Suppressor macrophage treated with lipopolysaccharide for 1 hour (primary cell): Measurements from ENCODE around the gene APOC4.
"Not testable (repeated sequence)": the region's sequence is repeated elsewhere in the genome, so short reads cannot be mapped to it uniquely, and the experiment has no call there.

Source experiments
- DNase-seq, 3 donors: peaks; one replicate each; pipeline ENCODE4 v3.0.0-alpha.2; 2020 to 2022

The APOC4 gene

DNA sequence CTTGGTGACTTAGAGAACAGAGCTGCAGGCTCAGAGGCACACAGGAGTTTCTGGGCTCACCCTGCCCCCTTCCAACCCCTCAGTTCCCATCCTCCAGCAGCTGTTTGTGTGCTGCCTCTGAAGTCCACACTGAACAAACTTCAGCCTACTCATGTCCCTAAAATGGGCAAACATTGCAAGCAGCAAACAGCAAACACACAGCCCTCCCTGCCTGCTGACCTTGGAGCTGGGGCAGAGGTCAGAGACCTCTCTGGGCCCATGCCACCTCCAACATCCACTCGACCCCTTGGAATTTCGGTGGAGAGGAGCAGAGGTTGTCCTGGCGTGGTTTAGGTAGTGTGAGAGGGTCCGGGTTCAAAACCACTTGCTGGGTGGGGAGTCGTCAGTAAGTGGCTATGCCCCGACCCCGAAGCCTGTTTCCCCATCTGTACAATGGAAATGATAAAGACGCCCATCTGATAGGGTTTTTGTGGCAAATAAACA, 17.8 kb upstream of the APOC4 start:
- DNase-seq: no peak

- peak; percentile 68 to 85 (median 80) for DNase-seq
Measured at GRCh38 chr19:44925114-44925891, 16.7 kb upstream of the APOC4 start.

DNA sequence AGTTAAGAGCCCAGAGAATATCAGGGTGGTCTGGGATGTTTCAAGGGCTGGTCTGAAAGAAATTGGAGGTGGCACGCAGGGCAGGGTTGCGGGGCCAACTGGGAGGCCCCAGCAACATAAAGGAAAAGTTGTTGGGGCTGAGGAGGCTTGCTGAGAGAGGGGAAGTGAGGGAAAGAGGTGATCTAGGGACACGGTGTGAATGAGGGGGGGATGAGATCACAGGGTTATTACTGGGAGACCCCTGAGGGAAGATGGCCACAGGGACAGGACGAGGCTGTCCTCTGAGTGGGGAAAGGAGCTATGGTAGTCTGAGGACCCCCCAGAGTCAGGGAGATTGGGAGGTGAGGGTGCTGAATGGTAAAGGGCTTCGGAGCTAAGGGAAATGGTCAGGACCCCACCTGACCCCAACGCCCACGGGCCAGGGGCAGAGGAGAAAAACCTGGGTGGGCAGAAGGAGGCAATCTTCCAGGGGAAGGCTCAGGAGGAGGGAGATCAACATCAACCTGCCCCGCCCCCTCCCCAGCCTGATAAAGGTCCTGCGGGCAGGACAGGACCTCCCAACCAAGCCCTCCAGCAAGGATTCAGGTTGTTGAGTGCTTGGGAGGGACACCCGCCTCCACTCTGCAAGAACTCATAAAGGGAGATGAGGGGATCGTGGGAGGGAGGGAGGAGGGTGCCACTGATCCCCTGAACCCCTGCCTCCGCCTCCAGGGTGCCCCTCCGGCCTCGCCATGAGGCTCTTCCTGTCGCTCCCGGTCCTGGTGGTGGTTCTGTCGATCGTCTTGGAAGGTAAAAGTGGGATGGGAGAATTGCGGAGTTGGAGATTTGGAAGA, 15.6 kb upstream of the APOC4 start:
- DNase-seq: not testable (repeated sequence)

- no peak for DNase-seq
Measured at GRCh38 chr19:44927746-44928145, 14.3 kb upstream of the APOC4 start.

DNA sequence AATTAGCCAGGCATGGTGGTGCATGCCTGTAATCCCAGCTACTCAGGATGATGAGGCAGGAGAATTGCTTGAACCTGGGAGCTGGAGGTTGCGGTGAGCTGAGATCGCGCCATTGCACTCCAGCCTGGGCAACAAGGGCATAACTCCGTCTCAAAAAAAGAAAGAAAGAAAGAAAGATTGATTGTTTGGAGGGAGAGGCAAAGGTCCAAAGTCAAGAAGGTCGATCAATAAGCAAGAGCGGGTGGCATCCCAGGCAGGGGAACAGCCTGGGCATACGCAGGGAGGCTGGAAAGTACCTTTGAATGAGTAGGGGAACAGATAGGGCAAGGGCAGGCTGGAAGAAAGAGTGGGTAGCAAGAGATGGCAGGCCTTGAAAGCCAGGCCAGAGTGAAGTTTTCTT, 11.9 kb upstream of the APOC4 start:
- DNase-seq: no peak

DNA sequence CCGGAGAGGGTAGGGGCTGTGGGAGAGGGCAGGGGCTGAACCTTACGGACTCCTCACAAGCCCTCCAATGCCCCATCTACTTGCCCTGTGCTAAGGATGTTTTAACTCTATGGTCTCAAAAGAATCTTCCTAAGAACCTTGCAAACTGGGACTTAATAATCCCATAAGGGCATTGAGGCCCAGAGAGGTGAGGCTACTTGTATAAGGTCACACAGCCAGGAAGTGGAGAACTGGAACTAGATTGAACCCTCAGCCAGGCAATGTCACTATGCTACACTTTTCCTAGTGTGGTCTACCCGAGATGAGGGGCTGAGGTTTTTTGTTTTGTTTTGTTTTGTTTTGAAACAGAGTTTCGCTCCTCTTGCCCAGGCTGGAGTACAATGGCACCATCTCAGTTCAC, 10.5 kb upstream of the APOC4 start:
- DNase-seq: no peak

DNA sequence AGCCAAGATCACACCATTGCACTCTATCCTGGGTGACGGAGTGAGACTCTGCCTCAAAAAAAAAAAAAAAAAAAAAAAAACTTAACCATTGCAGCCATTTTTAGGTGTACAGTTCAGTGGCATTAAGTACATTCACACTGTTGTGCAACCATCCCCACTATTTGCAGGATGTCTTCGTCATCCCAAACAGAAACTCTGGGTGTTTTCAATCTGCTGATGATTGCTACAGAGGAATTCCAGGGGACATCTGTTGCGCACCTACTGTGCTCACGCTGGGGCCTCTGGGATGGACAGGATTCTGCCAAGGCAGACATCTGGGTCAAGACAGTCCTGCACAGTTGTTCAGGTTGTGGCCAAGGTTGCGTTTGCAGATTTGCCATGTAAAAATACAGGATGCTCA, 2.4 kb upstream of the APOC4 start:
- DNase-seq: peak; percentile 39 to 57 (median 55)

- peak; percentile 97 to 98 (median 97) for DNase-seq
Measured at GRCh38 chr19:44943801-44944249, 1.8 kb downstream of the APOC4 start.

GRCh38 chr19:44947041-44947581, 5.1 kb downstream of the APOC4 start:
- peak in 2 of 3 donors; percentile 20 to 38 for DNase-seq

GRCh38 chr19:44948237-44948636, 6.2 kb downstream of the APOC4 start:
- no peak for DNase-seq

- DNase-seq: no peak
Measured at GRCh38 chr19:44948763-44949374, 6.8 kb downstream of the APOC4 start.

DNA sequence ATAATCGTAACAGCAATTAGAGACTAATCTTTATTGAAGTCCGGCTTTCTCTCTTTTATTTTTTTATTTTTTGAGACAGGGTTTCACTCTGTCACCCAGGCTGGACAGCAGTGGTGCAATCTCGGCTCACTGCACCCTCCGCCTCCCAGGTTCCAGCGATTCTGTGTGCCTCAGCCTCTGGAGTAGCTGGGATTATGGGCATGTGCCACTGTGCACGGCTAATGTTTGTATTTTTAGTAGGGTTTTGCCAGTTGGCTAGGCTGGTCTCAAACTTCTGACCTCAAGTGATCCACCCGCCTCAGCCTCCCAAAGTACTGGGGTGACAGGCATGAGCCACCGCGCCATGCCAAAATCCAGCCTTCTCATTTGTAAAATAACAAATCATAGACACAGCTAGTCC, 7.5 kb downstream of the APOC4 start:
- DNase-seq: no peak

- peak; percentile 89 to 94 (median 91) for DNase-seq
Measured at GRCh38 chr19:44951179-44952159, 9.4 kb downstream of the APOC4 start.

DNA sequence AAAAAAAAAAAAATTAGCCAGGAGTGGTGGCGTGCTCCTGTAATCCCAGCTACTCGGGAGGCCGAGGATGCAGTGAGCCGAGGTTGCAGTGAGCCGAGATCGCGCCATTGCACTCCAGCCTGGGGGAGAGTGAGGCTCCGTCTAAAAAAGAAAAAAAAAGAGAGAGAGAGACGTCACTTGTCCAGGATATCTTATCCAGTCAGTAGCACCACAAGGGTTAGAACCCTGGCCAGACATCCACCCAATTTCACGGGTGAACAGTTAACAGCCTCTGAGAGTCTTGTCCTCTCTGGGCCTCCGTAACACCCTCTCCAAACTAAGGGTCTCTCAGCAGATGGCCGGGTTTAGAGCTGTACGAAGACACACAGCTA, 12.2 kb downstream of the APOC4 start:
- DNase-seq: no peak

DNA sequence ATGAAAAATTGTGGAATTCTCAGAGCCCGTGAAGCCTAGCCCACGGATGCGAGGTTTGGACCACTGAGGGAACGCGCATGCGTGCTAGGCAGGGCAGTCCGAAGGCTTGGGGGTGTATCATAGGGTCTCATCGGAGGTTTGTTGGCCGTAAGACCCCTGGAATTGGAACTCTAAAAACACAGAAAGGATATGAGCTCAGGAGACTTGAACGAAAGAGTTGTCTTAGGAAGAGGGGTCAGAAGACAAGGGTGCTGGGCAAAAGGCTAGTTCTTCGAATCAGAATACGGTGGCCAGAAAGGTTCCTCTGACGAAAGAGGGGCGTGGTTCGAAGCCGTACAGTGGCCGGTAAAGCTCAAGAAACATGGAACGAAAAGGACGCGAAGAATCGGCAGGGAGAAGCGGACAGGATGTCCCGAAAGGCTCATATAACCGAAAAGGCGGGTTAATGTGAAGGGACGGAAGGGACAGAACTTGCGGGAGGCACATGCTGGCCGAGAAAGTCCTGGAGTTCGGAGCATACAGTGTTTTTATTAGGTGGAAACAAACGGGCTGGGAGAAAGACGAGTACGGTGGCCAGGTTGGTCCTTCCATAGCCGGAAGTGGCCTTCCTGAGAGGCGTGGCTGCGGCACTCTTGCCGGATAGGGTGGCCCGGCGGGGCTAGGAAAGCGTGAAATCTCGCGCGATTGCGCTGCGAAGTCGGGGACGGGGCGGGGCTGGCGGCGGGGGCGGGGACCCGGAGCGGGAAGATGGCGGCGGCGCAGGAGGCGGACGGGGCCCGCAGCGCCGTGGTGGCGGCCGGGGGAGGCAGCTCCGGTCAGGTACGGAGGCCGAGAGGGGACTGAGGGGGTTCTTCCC, 12.8 kb downstream of the APOC4 start, which contains the start of gene CLPTM1:
TSS of gene CLPTM1 (plus strand) at position 732 of the 856 bp plus-strand sequence. CDS start at position 748, 16 bp downstream.
- peak; percentile 98 to 99 (median 99) for DNase-seq

GRCh38 chr19:44955505-44956439, 13.7 kb downstream of the APOC4 start:
- peak in 2 of 3 donors; percentile 15 to 34 for DNase-seq

GRCh38 chr19:44957526-44957925, 15.5 kb downstream of the APOC4 start:
- no peak for DNase-seq

DNA sequence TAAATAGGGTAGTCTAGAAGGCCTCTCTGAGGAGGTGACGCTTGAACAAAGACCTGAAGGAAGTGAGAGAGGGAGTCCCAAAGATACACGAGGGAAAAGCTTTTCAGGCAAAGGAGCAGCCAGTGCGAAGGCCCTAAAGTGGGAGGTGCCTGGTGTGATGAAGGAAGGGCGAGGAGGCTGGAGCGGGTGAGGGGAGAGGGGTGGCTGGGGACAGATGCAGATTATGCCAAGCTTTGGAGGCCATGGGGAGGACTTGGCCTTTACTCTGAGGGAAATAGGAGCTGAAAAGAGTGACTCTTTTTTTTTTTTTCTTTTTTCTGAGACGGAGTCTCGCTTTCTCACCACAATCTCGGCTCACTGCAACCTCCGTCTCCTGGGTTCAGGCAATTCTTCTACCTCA, 16.1 kb downstream of the APOC4 start:
- no peak for DNase-seq

GRCh38 chr19:44959691-44960090, 17.7 kb downstream of the APOC4 start:
- DNase-seq: no peak
